ENCODE measurements around the gene METTL16. TPM values are rescaled to one million over a fixed set of nuclear protein-coding genes. Genes with fewer than 3 reads are reported as not detected.
A peak's percentile ranks its signal among the peaks of the same experiment; 100 is the strongest.

The METTL16 gene
- total and polyA plus RNA-seq, 4 donors = 4.1 to 8.9 (median 6.6) TPM

DNA sequence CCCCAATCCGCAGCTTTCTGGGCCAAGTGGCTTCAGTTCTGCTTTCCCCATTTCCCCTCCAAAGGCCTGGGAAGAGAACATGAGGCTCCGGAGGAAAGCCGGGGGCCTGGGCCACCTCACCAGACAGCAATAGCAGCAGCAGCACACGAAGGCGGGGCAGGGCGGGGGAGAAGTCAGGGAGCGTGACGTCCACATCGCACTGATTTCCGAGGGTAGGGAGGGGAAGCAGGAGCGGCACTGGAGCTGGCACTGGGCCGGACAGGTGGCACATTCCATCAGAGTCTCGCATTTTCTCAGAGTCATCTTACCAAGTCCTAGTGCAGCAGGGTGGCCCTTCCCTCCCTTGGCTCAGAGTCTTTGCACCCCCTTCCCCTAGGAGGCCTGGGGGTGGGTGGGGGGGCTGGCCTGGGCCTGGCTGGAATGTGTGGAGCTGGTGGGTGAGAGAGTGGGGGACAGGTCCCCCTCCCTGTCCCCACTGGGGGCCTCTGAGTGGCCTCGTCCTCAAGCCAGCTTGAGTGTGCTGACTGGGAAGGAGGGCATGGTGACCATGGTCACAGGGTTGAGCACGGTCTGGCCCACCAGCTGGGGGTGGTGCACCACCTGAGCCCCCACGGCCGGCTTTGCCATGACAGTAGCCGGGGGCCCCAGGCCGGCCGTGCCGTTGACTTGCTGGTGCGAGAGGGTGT, 125.1 kb downstream of the METTL16 start:
- Histone ChIP-seq H3K27me3 (ENCODE audit: control insufficient read depth in 4 of 4, insufficient read depth in 4 of 4, low read length in 3 of 4) (no peaks in the 10 kb centered on the region), H3K9me3 (ENCODE audit: control insufficient read depth in 4 of 4, low read length in 3 of 4) (no peaks in the 10 kb centered on the region), H3K4me1 (ENCODE audit: control insufficient read depth in 4 of 4, insufficient read depth in 4 of 4, low read length in 3 of 4) (peaks cover 5 to 21% (median 15%) of the 10 kb centered on the region in 4 donors), H3K9ac (ENCODE audit: low read depth in 1 of 2, low read length in 2 of 2) (no peak overlapping the region), H3K36me3 (ENCODE audit: control insufficient read depth in 4 of 4, insufficient read depth in 3 of 4, low read depth in 1 of 4, low read length in 3 of 4) (peaks cover 0 to 10% (median 5%) of the 10 kb centered on the region in 4 donors), H3K4me3 (ENCODE audit: low read depth in 1 of 3, low read length in 3 of 3) (no peak overlapping the region), H3K27ac (ENCODE audit: low read depth in 1 of 2, low read length in 2 of 2) (no peak overlapping the region)
- TF ChIP-seq FOXA1 (IDR thresholded peaks at IDR 0.05) (no peak), HNF4G (IDR thresholded peaks at IDR 0.05) (no peak), GABPA (IDR thresholded peaks at IDR 0.05 in 1 of 2, conservative IDR thresholded peaks at IDR 0.05 in 1 of 2) (no peak), EGR1 (IDR thresholded peaks at IDR 0.05; ENCODE audit: low read depth in 2 of 2) (no peak)
- TF ChIP-seq, protein P1, sequence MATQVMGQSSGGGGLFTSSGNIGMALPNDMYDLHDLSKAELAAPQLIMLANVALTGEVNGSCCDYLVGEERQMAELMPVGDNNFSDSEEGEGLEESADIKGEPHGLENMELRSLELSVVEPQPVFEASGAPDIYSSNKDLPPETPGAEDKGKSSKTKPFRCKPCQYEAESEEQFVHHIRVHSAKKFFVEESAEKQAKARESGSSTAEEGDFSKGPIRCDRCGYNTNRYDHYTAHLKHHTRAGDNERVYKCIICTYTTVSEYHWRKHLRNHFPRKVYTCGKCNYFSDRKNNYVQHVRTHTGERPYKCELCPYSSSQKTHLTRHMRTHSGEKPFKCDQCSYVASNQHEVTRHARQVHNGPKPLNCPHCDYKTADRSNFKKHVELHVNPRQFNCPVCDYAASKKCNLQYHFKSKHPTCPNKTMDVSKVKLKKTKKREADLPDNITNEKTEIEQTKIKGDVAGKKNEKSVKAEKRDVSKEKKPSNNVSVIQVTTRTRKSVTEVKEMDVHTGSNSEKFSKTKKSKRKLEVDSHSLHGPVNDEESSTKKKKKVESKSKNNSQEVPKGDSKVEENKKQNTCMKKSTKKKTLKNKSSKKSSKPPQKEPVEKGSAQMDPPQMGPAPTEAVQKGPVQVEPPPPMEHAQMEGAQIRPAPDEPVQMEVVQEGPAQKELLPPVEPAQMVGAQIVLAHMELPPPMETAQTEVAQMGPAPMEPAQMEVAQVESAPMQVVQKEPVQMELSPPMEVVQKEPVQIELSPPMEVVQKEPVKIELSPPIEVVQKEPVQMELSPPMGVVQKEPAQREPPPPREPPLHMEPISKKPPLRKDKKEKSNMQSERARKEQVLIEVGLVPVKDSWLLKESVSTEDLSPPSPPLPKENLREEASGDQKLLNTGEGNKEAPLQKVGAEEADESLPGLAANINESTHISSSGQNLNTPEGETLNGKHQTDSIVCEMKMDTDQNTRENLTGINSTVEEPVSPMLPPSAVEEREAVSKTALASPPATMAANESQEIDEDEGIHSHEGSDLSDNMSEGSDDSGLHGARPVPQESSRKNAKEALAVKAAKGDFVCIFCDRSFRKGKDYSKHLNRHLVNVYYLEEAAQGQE (IDR thresholded peaks at IDR 0.05) = no peak
- no peak for DNase-seq (ENCODE audit: low spot score)
- 88% methylated on average over 22 of the region's 22 CpGs for WGBS

DNA sequence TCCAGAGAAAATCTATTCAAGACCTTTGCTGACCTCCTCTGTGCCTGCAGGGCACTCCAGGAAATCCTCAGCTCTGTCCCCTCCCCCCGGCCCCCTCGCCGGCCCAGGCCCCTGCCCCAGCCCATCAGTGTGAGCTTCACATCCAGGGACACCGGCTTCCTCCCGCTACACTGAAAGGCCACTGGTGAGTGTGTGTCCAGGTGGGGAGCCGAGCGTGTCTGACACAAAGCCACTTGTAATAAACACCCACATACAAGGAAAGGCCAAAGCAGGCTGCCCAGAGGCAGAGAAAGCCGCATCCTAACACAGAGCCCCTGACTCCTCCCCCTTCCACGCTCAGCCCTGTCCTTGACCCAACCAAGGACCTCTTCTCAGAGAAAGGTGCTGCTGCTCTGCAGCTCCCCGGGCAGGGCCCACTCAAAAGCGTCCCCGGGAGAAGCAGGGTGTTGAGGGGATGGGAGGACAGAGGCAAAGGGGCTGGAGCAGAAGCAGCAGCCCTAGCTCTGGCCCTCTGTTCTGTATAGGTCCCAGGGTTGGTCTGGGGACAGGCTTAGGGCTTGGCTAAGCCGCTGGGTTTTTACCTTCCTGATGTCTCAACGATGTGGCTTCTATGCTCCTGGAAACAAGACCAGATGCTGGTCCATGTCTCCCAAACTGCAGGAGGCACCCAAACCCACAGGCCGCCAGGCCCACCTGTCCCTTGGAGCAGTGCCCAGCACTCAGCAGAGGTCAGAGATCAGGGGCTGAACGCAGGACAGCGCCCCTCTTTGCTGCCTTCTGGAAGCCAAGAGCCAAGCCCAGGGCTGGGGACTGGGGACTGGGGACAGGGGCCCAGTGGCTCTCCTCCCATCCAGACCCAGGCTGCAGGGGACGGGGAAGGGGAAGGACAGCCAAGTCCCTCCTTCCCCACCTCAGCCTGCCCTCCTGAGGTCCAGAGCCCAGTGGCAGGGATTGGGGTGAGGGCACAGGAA, 126.2 kb downstream of the METTL16 start:
- Histone ChIP-seq H3K9ac (ENCODE audit: low read depth in 1 of 2, low read length in 2 of 2) (no peak overlapping the region), H3K9me3 (ENCODE audit: control insufficient read depth in 4 of 4, low read length in 3 of 4) (no peaks in the 10 kb centered on the region), H3K4me3 (ENCODE audit: low read depth in 1 of 3, low read length in 3 of 3) (no peak overlapping the region), H3K27ac (ENCODE audit: low read depth in 1 of 2, low read length in 2 of 2) (no peak overlapping the region), H3K36me3 (ENCODE audit: control insufficient read depth in 4 of 4, insufficient read depth in 3 of 4, low read depth in 1 of 4, low read length in 3 of 4) (peaks cover 0 to 16% (median 5%) of the 10 kb centered on the region in 4 donors), H3K4me1 (ENCODE audit: control insufficient read depth in 4 of 4, insufficient read depth in 4 of 4, low read length in 3 of 4) (peaks cover 3 to 17% (median 12%) of the 10 kb centered on the region in 4 donors), H3K27me3 (ENCODE audit: control insufficient read depth in 4 of 4, insufficient read depth in 4 of 4, low read length in 3 of 4) (no peaks in the 10 kb centered on the region)
- no peak for TF ChIP-seq JUND (IDR thresholded peaks at IDR 0.05)
- no peak for TF ChIP-seq EGR1 (IDR thresholded peaks at IDR 0.05; ENCODE audit: low read depth in 2 of 2)
- TF ChIP-seq FOXA1 (IDR thresholded peaks at IDR 0.05) = no peak
- no peak for TF ChIP-seq GABPA (IDR thresholded peaks at IDR 0.05 in 1 of 2, conservative IDR thresholded peaks at IDR 0.05 in 1 of 2)
- no peak for TF ChIP-seq HNF4G (IDR thresholded peaks at IDR 0.05)
- TF ChIP-seq NR2F2 (IDR thresholded peaks at IDR 0.05) = no peak
- no peak for DNase-seq (ENCODE audit: low spot score)
- WGBS = 74% methylated on average over 18 of the region's 18 CpGs

DNA sequence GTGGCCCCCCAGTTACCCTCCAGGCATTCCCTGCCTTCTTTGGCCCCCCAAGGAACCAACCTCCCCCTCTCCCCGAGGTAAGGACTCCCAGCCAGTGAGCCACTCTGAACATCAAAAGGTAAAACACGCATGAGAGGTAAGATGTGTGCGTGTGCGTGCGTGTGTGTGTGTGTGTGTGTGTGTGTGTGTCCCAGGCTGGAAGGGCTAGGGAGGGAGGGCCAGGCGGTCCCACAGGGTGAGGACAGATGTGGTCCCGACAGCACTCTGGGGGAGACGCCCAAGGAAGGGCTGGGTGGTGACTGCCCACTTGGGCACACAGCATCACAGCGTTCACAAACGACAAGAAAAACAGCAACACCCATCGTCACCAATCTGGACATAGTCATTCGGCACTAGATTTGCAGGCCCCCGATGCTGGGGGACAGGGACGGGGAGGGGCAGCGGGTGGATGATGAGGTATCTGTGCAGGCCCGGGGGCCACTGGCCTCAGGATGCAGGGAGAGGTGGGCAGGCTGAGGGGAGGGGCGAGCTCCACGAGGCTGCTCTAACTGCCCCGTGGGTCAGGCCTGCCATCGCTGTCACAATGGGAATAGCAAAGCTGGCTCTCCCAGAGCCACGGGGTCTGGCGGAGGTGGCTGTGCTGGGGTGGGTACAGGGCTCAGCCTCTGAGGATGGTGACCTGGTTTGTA, 127.1 kb downstream of the METTL16 start:
- Histone ChIP-seq H3K27ac (ENCODE audit: low read depth in 1 of 2, low read length in 2 of 2) (peak overlapping the region; percentile 10 to 15), H3K9me3 (ENCODE audit: control insufficient read depth in 4 of 4, low read length in 3 of 4) (no peaks in the 10 kb centered on the region), H3K9ac (ENCODE audit: low read depth in 1 of 2, low read length in 2 of 2) (no peak overlapping the region), H3K4me3 (ENCODE audit: low read depth in 1 of 3, low read length in 3 of 3) (no peak overlapping the region), H3K36me3 (ENCODE audit: control insufficient read depth in 4 of 4, insufficient read depth in 3 of 4, low read depth in 1 of 4, low read length in 3 of 4) (peaks cover 0 to 24% (median 5%) of the 10 kb centered on the region in 4 donors), H3K27me3 (ENCODE audit: control insufficient read depth in 4 of 4, insufficient read depth in 4 of 4, low read length in 3 of 4) (no peaks in the 10 kb centered on the region), H3K4me1 (ENCODE audit: control insufficient read depth in 4 of 4, insufficient read depth in 4 of 4, low read length in 3 of 4) (peaks cover 3 to 17% (median 12%) of the 10 kb centered on the region in 4 donors)
- WGBS = 83% methylated on average over 22 of the region's 22 CpGs
- no peak for DNase-seq (ENCODE audit: low spot score)
- no peak for TF ChIP-seq RAD21 (IDR thresholded peaks at IDR 0.05)
- TF ChIP-seq NR2F2 (IDR thresholded peaks at IDR 0.05) = no peak
- no peak for TF ChIP-seq YY1 (IDR thresholded peaks at IDR 0.05)
- no peak for TF ChIP-seq SP1 (IDR thresholded peaks at IDR 0.05)
- TF ChIP-seq GABPA (IDR thresholded peaks at IDR 0.05 in 1 of 2, conservative IDR thresholded peaks at IDR 0.05 in 1 of 2) = no peak
- TF ChIP-seq, protein P1 (IDR thresholded peaks at IDR 0.05) = no peak
- no peak for TF ChIP-seq FOXA1 (IDR thresholded peaks at IDR 0.05)
- TF ChIP-seq EGR1 (IDR thresholded peaks at IDR 0.05; ENCODE audit: low read depth in 2 of 2) = no peak
- TF ChIP-seq HNF4A (conservative IDR thresholded peaks at IDR 0.05) = no peak
- no peak for TF ChIP-seq RXRA (IDR thresholded peaks at IDR 0.05)
- no peak for TF ChIP-seq HNF4G (IDR thresholded peaks at IDR 0.05)
- TF ChIP-seq, protein P2, sequence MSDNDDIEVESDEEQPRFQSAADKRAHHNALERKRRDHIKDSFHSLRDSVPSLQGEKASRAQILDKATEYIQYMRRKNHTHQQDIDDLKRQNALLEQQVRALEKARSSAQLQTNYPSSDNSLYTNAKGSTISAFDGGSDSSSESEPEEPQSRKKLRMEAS (IDR thresholded peaks at IDR 0.05) = no peak
- no peak for TF ChIP-seq JUND (IDR thresholded peaks at IDR 0.05)
- no peak for TF ChIP-seq FOXA2 (IDR thresholded peaks at IDR 0.05)
- TF ChIP-seq, protein P3, sequence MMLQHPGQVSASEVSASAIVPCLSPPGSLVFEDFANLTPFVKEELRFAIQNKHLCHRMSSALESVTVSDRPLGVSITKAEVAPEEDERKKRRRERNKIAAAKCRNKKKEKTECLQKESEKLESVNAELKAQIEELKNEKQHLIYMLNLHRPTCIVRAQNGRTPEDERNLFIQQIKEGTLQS (IDR thresholded peaks at IDR 0.05) = no peak
- no peak for TF ChIP-seq TAF1 (conservative IDR thresholded peaks at IDR 0.05)
